Measurements from ENCODE around the gene DHRS4L2. TPM values are rescaled to one million over a fixed set of nuclear protein-coding genes. Genes with fewer than 3 reads are reported as not detected.
"Not testable (repeated sequence)": the region's sequence is repeated elsewhere in the genome, so short reads cannot be mapped to it uniquely, and the experiment has no call there.

DHRS4L2 gene
- total RNA-seq, 1 donor from 2014 or later, result 16.7 TPM

- peaks cover 21% of the 10 kb centered on the region for H3K4me1 ChIP-seq
- DNase-seq (ENCODE audit: extremely low spot score in 2 of 2), result no peak
Observed at GRCh38 chr14:24038686-24039085, 50.0 kb downstream of the DHRS4L2 start.

GRCh38 chr14:24040692-24041091, 52.0 kb downstream of the DHRS4L2 start:
- DNase-seq (ENCODE audit: extremely low spot score in 2 of 2), result no peak
- Histone ChIP-seq H3K27me3 (no peaks in the 10 kb centered on the region), H3K9me3 (no peaks in the 10 kb centered on the region), H3K36me3 (no peaks in the 10 kb centered on the region), H3K4me1 (peaks cover 14% of the 10 kb centered on the region), H3K27ac (no peak overlapping the region), H3K4me3 (no peak overlapping the region)
- TF ChIP-seq POLR2AphosphoS5 (IDR thresholded peaks at IDR 0.05; ENCODE audit: insufficient read depth in 1 of 2, low read depth in 1 of 2) (no peak), POLR2A (IDR thresholded peaks at IDR 0.05) (no peak), CTCF (IDR thresholded peaks at IDR 0.05) (no peak)
- intact Hi-C loops (cut with DNase I), result no loop called here

More at GRCh38 chr14:24038686-24039085, 50.0 kb downstream of the DHRS4L2 start:
- no peaks in the 10 kb centered on the region for H3K27me3 ChIP-seq
- no peak overlapping the region for H3K27ac ChIP-seq
- TF ChIP-seq POLR2A (IDR thresholded peaks at IDR 0.05) (no peak), CTCF (IDR thresholded peaks at IDR 0.05) (no peak), POLR2AphosphoS5 (IDR thresholded peaks at IDR 0.05; ENCODE audit: insufficient read depth in 1 of 2, low read depth in 1 of 2) (no peak)
- no peaks in the 10 kb centered on the region for H3K9me3 ChIP-seq
- H3K4me3 ChIP-seq, result no peak overlapping the region
- H3K36me3 ChIP-seq, result no peaks in the 10 kb centered on the region
- intact Hi-C loops (cut with DNase I), result no loop called here

GRCh38 chr14:24042746-24043145, 54.0 kb downstream of the DHRS4L2 start:
- Histone ChIP-seq H3K4me3 (no peak overlapping the region), H3K4me1 (peaks cover 5% of the 10 kb centered on the region), H3K36me3 (no peaks in the 10 kb centered on the region), H3K9me3 (no peaks in the 10 kb centered on the region), H3K27ac (no peak overlapping the region), H3K27me3 (no peaks in the 10 kb centered on the region)
- TF ChIP-seq POLR2AphosphoS5 (IDR thresholded peaks at IDR 0.05; ENCODE audit: insufficient read depth in 1 of 2, low read depth in 1 of 2) (no peak), CTCF (IDR thresholded peaks at IDR 0.05) (no peak), POLR2A (IDR thresholded peaks at IDR 0.05) (no peak)
- peak in 1 of 2 donors; percentile 77 for DNase-seq (ENCODE audit: extremely low spot score in 2 of 2)
- intact Hi-C loops (cut with DNase I), result no loop called here

- DNase-seq (ENCODE audit: extremely low spot score in 2 of 2); H3K27me3 ChIP-seq; intact Hi-C loops (cut with DNase I); H3K9me3 ChIP-seq; H3K27ac ChIP-seq; H3K4me3 ChIP-seq; H3K36me3 ChIP-seq: not testable (repeated sequence)
- H3K4me1 ChIP-seq, result peaks cover 18% of the 10 kb centered on the region
Observed at GRCh38 chr14:24049002-24049401, 60.3 kb downstream of the DHRS4L2 start.

- H3K9me3 ChIP-seq; intact Hi-C loops (cut with DNase I); H3K4me3 ChIP-seq; DNase-seq (ENCODE audit: extremely low spot score in 2 of 2); H3K27ac ChIP-seq; H3K36me3 ChIP-seq; H3K27me3 ChIP-seq: not testable (repeated sequence)
- peaks cover 18% of the 10 kb centered on the region for H3K4me1 ChIP-seq
Observed at GRCh38 chr14:24050753-24051152, 62.0 kb downstream of the DHRS4L2 start.

GRCh38 chr14:24051176-24051788, 62.6 kb downstream of the DHRS4L2 start:
- peak overlapping the region; percentile 76 for H3K27ac ChIP-seq
- H3K9me3 ChIP-seq, result no peaks in the 10 kb centered on the region
- H3K4me1 ChIP-seq, result peaks cover 18% of the 10 kb centered on the region
- H3K27me3 ChIP-seq, result no peaks in the 10 kb centered on the region
- TF ChIP-seq POLR2AphosphoS5 (IDR thresholded peaks at IDR 0.05; ENCODE audit: insufficient read depth in 1 of 2, low read depth in 1 of 2) (no peak), POLR2A (IDR thresholded peaks at IDR 0.05) (no peak), CTCF (IDR thresholded peaks at IDR 0.05) (no peak)
- intact Hi-C loops (cut with DNase I), result no loop called here
- no peak for DNase-seq (ENCODE audit: extremely low spot score in 2 of 2)
- H3K4me3 ChIP-seq, result peak overlapping the region; percentile 58 to 61
- H3K36me3 ChIP-seq, result no peaks in the 10 kb centered on the region
